Mammary epithelial cell (primary cell): ENCODE results near the gene RFX5.

ENCODE experiments used
- EZH2 ChIP-seq: IDR thresholded peaks from 2 replicates; pipeline ENCODE4 v1.6.1; 2012; ENCODE audit warnings: low read length, inconsistent platforms, borderline replicate concordance
- TF ChIP-seq, protein P1 (sequence below), 2 donors: IDR thresholded peaks in 1 of 2; conservative IDR thresholded peaks in 1 of 2; 2 replicates each; pipeline ENCODE4 v1.5.1; 2011 to 2012; ENCODE audit warnings: inconsistent platforms in 2 of 2, low read length in 2 of 2, mild to moderate bottlenecking in 2 of 2, control low read depth in 1 of 2, low read depth in 1 of 2; ENCODE audit not compliant: insufficient read depth in 1 of 2; ENCODE audit errors: extremely low read depth in 1 of 2

DNA sequence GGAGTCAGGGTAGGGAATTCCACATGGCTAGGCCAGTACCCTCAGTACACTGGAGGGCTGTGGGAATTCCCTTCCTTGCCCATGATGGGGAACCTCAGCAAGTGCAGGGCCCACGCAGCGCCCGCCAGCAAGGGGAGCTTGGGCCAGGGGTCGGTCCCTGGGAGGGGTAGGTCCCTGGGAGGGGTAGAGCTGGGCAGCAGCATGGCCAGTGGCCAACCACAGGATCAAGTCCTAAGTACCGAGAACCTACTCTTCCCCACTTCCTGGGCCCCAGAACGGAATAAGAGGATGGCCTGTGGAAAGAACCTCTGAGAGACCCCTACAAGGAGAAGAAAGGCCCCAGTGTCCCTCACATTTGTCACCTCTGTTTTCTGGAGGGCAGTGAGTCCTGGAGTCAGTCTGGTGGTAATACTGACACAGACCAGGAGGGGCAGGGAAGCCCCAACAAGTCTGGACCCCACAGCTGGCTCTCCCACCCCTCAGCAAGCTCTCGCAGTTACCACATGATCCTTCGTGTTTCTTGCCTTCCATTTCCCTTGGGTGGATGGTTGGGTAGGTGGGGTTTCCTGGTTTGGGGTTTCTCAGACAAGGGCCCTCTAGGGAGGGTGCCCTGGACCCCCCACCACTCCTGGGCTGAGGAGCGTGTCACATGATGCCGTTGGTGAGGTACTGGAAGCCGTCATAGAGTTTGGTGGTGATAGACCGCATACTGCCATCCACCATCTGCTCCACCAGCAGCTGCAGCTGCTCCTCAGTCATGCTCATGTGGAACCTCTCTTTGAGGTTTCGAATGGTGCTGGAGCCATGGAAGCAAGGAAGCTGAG, 54.6 kb downstream of the RFX5 start:
- TF ChIP-seq, protein P1, sequence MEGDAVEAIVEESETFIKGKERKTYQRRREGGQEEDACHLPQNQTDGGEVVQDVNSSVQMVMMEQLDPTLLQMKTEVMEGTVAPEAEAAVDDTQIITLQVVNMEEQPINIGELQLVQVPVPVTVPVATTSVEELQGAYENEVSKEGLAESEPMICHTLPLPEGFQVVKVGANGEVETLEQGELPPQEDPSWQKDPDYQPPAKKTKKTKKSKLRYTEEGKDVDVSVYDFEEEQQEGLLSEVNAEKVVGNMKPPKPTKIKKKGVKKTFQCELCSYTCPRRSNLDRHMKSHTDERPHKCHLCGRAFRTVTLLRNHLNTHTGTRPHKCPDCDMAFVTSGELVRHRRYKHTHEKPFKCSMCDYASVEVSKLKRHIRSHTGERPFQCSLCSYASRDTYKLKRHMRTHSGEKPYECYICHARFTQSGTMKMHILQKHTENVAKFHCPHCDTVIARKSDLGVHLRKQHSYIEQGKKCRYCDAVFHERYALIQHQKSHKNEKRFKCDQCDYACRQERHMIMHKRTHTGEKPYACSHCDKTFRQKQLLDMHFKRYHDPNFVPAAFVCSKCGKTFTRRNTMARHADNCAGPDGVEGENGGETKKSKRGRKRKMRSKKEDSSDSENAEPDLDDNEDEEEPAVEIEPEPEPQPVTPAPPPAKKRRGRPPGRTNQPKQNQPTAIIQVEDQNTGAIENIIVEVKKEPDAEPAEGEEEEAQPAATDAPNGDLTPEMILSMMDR (conservative IDR thresholded peaks at IDR 0.05 in 1 of 2, IDR thresholded peaks at IDR 0.05 in 1 of 2; ENCODE audit: extremely low read depth in 1 of 2, insufficient read depth in 1 of 2, low read depth in 1 of 2, low read length in 2 of 2) = no peak
- TF ChIP-seq EZH2 = no peak
